ENCODE measurements around the gene STOX1. TPM values are rescaled to one million over a fixed set of nuclear protein-coding genes. Genes with fewer than 3 reads are reported as not detected.

STOX1 gene
- polyA plus RNA-seq, 1 donor: 5.8 TPM

DNA sequence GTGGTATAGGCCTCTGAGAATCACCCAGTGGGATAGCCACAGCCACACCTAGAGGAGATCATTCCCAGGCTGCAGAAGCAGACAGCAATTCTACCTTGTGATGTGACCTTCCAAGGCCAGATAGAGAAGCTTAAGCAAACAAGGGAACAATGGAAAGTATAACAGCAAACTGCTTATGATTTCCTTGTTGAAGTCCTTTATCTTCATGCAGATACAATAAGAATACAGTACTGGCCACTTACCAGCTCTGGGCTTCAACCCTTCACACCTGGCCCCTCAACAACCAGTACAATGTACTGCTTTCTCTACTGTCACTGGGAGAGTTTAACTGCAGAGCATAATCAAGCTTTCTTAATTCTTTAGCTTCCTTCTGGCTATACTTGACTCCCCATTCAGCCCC is 51.2 kb downstream of the STOX1 start:
- Histone ChIP-seq H3K9me3 (ENCODE audit: control insufficient read depth, low read depth, low read length) (no peaks in the 10 kb centered on the region), H3K4me3 (ENCODE audit: low read length) (no peak overlapping the region), H3K27ac (ENCODE audit: low read length) (peak overlapping the region; percentile 74), H3K36me3 (ENCODE audit: control insufficient read depth, insufficient read depth, low read length) (no peaks in the 10 kb centered on the region), H3K27me3 (ENCODE audit: control insufficient read depth, insufficient read depth, low read length) (no peaks in the 10 kb centered on the region), H3K4me1 (ENCODE audit: control insufficient read depth, insufficient read depth, low read length) (peaks cover 39% of the 10 kb centered on the region)
- peak; percentile 30 to 78 for DNase-seq

DNA sequence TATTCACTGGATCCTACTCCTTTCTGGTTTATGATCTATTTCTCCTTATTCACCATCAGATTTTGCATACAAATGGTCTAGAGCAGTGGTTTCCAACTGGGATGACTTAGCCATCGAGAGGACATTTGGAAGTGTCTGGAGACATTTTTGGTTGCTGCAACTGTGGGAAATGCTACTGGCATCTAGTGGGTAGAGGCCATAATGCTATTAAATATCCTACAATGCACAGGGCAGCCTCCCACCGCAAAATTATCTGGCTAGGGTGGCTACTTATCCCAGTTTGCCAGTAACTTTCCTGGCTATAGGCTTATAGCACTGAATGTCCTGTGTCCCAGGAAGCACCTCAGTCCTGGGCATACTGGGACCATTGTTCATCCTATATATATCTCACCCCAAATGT is 52.3 kb downstream of the STOX1 start:
- Histone ChIP-seq H3K9me3 (ENCODE audit: control insufficient read depth, low read depth, low read length) (no peaks in the 10 kb centered on the region), H3K27ac (ENCODE audit: low read length) (no peak overlapping the region), H3K27me3 (ENCODE audit: control insufficient read depth, insufficient read depth, low read length) (no peaks in the 10 kb centered on the region), H3K36me3 (ENCODE audit: control insufficient read depth, insufficient read depth, low read length) (peaks cover 4% of the 10 kb centered on the region), H3K4me3 (ENCODE audit: low read length) (no peak overlapping the region), H3K4me1 (ENCODE audit: control insufficient read depth, insufficient read depth, low read length) (peaks cover 39% of the 10 kb centered on the region)
- no CpG with 5 or more reads among the region's 2 CpGs for WGBS (ENCODE audit: insufficient coverage, low lambda C conversion rate)
- DNase-seq: no peak

DNA sequence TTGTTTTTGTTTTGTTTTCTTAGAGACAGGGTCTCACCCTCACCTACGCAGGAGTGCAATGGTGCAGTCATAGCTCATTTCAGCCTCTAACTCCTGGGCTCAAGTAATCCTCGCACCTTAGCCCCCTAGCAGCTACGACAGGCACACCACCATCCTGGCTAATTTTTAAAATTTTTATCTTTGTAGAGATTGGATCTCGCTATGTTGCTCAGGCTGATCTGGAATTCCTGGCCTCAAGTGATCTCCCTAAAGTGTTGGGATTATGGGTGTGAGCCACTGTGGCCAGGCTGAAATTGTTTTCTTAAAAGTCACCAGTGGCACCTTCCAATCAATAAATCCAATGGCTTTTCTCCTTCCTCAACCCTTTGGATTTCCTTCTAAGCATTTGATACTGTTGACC is 52.9 kb downstream of the STOX1 start:
- Histone ChIP-seq H3K4me1 (ENCODE audit: control insufficient read depth, insufficient read depth, low read length) (peaks cover 39% of the 10 kb centered on the region), H3K9me3 (ENCODE audit: control insufficient read depth, low read depth, low read length) (no peaks in the 10 kb centered on the region), H3K27me3 (ENCODE audit: control insufficient read depth, insufficient read depth, low read length) (no peaks in the 10 kb centered on the region), H3K36me3 (ENCODE audit: control insufficient read depth, insufficient read depth, low read length) (peaks cover 4% of the 10 kb centered on the region), H3K27ac (ENCODE audit: low read length) (no peak overlapping the region), H3K4me3 (ENCODE audit: low read length) (no peak overlapping the region)
- no peak for DNase-seq
- no CpG with 5 or more reads among the region's 4 CpGs for WGBS (ENCODE audit: insufficient coverage, low lambda C conversion rate)

GRCh38 chr10:68895041-68895440 is 67.7 kb downstream of the STOX1 start:
- H3K4me3 ChIP-seq (ENCODE audit: low read length): no peak overlapping the region
- H3K36me3 ChIP-seq (ENCODE audit: control insufficient read depth, insufficient read depth, low read length): no peaks in the 10 kb centered on the region
- no peak for DNase-seq
- no CpG with 5 or more reads among the region's 2 CpGs for WGBS (ENCODE audit: insufficient coverage, low lambda C conversion rate)
- no peaks in the 10 kb centered on the region for H3K9me3 ChIP-seq (ENCODE audit: control insufficient read depth, low read depth, low read length)
- no peaks in the 10 kb centered on the region for H3K27me3 ChIP-seq (ENCODE audit: control insufficient read depth, insufficient read depth, low read length)
- H3K4me1 ChIP-seq (ENCODE audit: control insufficient read depth, insufficient read depth, low read length): no peaks in the 10 kb centered on the region
- no peak overlapping the region for H3K27ac ChIP-seq (ENCODE audit: low read length)

DNA sequence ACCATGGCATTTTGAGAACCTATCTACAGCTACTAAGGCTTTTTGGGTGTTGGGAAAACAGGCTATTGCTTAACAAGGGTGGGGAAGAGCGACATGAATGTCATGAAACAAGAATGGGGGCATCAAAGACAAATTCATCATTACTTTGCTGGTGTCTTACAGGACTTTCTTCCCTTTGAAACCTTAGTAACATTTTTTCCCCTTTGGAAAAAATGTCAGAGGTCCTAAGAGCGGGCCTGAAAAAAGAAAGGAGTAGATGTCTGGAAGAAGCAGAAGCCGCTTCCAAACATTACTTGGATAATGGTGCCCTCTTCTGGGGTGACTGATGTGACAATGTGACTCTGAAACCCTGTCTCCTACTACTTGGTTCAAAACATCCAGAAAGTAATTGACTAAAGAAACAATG is 70.0 kb downstream of the STOX1 start:
- Histone ChIP-seq H3K27me3 (ENCODE audit: control insufficient read depth, insufficient read depth, low read length) (no peaks in the 10 kb centered on the region), H3K36me3 (ENCODE audit: control insufficient read depth, insufficient read depth, low read length) (no peaks in the 10 kb centered on the region), H3K4me1 (ENCODE audit: control insufficient read depth, insufficient read depth, low read length) (peaks cover under 1% of the 10 kb centered on the region), H3K9me3 (ENCODE audit: control insufficient read depth, low read depth, low read length) (no peaks in the 10 kb centered on the region), H3K4me3 (ENCODE audit: low read length) (no peak overlapping the region), H3K27ac (ENCODE audit: low read length) (no peak overlapping the region)
- peak; percentile 61 to 66 for DNase-seq
- WGBS (ENCODE audit: insufficient coverage, low lambda C conversion rate): 100% methylated on average over 1 of the region's 3 CpGs

GRCh38 chr10:68899186-68899745 is 71.9 kb downstream of the STOX1 start:
- DNase-seq: no peak
- Histone ChIP-seq H3K9me3 (ENCODE audit: control insufficient read depth, low read depth, low read length) (no peaks in the 10 kb centered on the region), H3K36me3 (ENCODE audit: control insufficient read depth, insufficient read depth, low read length) (no peaks in the 10 kb centered on the region), H3K4me1 (ENCODE audit: control insufficient read depth, insufficient read depth, low read length) (peaks cover 7% of the 10 kb centered on the region), H3K27ac (ENCODE audit: low read length) (no peak overlapping the region), H3K27me3 (ENCODE audit: control insufficient read depth, insufficient read depth, low read length) (no peaks in the 10 kb centered on the region), H3K4me3 (ENCODE audit: low read length) (no peak overlapping the region)
- 97% methylated on average over 5 of the region's 8 CpGs for WGBS (ENCODE audit: insufficient coverage, low lambda C conversion rate)

DNA sequence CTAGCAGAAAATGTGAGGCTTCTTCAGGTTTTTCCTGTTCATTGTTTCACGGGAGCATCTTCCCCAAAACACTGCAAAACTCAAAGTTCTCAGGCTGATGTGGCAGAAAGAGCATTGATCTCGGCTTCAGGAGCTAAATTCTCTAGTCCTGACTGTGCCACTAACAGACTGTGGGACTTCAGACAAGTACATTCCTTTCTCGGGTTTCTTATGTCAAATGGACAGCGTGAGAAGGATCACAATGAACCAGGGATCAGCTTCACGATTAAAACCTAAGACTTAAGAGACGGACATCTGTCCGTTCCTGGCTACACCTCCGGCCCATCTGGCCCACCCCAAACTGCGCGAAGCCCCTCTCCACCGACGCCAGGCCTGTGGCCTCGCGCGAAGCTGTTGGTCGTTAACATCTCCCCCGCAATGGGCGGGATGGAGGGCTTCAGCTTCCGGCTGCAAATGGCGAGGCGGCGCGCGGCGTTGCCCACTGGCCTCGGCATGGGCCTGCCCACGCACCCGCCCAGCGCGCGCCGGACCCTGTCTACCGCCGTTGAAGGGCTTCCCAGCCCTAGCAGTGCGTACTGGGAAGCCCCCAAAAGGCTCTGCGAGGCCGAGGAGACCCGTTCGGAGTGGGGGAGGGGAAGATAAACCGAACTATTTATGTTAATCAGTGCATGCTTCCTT is 73.2 kb downstream of the STOX1 start:
- no peak for DNase-seq
- WGBS (ENCODE audit: insufficient coverage, low lambda C conversion rate): no CpG with 5 or more reads among the region's 40 CpGs

DNA sequence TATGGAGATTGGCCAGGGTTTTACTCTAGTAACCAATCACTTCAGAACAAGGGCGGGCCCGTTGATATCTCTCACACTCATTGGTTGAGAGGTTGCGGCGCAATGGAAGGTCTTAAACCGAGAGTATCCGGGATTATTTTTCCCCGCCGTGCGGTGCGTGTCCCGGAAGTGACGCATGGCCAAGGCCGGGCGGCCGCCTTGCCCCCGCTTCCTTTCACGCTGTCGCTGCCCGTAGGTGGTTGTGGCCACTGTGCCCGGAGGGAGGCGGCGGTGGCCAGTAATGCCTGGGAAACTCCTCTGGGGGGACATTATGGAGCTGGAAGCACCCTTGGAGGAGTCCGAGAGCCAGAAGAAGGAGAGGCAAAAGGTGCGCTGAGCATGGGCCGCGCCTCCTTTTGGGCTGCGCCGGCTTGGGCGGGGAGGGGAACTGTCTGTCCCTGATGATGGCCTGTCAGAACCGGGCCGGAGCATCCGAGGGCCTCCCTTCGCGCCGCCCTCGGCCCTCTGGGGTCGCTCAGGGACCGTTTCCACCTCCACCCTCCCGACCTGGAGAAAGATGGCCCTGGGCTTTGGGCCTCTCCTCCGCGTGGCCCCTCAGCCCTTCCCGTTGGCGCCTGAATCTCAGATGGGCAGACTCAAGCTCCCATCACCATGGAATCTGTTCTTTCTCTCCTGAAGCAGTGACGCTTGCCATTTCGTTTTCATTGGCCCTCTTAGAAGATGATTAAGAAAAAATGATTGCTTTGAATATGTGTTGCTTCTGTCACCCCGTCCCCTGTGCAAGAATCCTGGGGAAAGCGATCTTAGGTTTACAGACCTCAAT is 74.0 kb downstream of the STOX1 start, which contains the start of gene DDX50:
DDX50 (plus strand) TSS at position 211 of the 823 bp plus-strand sequence; CDS start at position 281, 70 bp downstream.
- H3K4me3 ChIP-seq (ENCODE audit: low read length): peak within 1 kb of the TSS; percentile 99
- WGBS (ENCODE audit: insufficient coverage, low lambda C conversion rate): no CpG with 5 or more reads among the region's 47 CpGs

More for the DNA sequence above, 73.2 kb downstream of the STOX1 start:
- H3K9me3 ChIP-seq (ENCODE audit: control insufficient read depth, low read depth, low read length): no peaks in the 10 kb centered on the region
- peaks cover 7% of the 10 kb centered on the region for H3K4me1 ChIP-seq (ENCODE audit: control insufficient read depth, insufficient read depth, low read length)
- H3K36me3 ChIP-seq (ENCODE audit: control insufficient read depth, insufficient read depth, low read length): peaks cover 2% of the 10 kb centered on the region
- no peaks in the 10 kb centered on the region for H3K27me3 ChIP-seq (ENCODE audit: control insufficient read depth, insufficient read depth, low read length)
- peak overlapping the region; percentile 99 for H3K4me3 ChIP-seq (ENCODE audit: low read length)
- H3K27ac ChIP-seq (ENCODE audit: low read length): peak overlapping the region; percentile 96

DNA sequence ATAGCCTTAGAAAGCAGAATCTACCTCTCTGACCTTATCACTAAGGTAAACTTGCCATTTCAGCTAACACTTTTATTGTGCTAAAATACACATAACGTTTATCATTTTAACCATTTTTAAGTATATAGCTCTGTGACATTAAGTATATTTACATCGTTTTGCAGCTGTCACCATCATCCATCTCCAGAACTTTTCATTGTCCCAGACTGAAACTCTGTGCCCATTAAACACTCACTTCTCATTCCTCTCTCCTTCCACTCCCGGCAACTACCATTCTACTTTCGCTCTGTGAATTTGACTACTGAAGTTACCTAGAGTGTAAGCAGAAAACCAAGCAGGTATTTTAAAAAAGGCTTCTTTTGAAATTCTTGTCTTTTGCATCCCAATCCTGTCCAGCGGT is 75.1 kb downstream of the STOX1 start:
- Histone ChIP-seq H3K4me3 (ENCODE audit: low read length) (peak overlapping the region; percentile 99), H3K4me1 (ENCODE audit: control insufficient read depth, insufficient read depth, low read length) (peaks cover 7% of the 10 kb centered on the region), H3K27me3 (ENCODE audit: control insufficient read depth, insufficient read depth, low read length) (no peaks in the 10 kb centered on the region), H3K36me3 (ENCODE audit: control insufficient read depth, insufficient read depth, low read length) (peaks cover 7% of the 10 kb centered on the region), H3K9me3 (ENCODE audit: control insufficient read depth, low read depth, low read length) (no peaks in the 10 kb centered on the region), H3K27ac (ENCODE audit: low read length) (no peak overlapping the region)
- WGBS (ENCODE audit: insufficient coverage, low lambda C conversion rate): 74% methylated on average over 3 of the region's 5 CpGs
- DNase-seq: no peak

More for the DNA sequence above, 74.0 kb downstream of the STOX1 start, which contains the start of gene DDX50:
- Histone ChIP-seq H3K27me3 (ENCODE audit: control insufficient read depth, insufficient read depth, low read length) (no peaks in the 10 kb centered on the region), H3K27ac (ENCODE audit: low read length) (peak within 1 kb of the TSS; percentile 96), H3K36me3 (ENCODE audit: control insufficient read depth, insufficient read depth, low read length) (peaks cover 2% of the 10 kb centered on the region), H3K4me1 (ENCODE audit: control insufficient read depth, insufficient read depth, low read length) (peaks cover 7% of the 10 kb centered on the region), H3K9me3 (ENCODE audit: control insufficient read depth, low read depth, low read length) (no peaks in the 10 kb centered on the region)
- DNase-seq: peak; percentile 98 to 100

DNA sequence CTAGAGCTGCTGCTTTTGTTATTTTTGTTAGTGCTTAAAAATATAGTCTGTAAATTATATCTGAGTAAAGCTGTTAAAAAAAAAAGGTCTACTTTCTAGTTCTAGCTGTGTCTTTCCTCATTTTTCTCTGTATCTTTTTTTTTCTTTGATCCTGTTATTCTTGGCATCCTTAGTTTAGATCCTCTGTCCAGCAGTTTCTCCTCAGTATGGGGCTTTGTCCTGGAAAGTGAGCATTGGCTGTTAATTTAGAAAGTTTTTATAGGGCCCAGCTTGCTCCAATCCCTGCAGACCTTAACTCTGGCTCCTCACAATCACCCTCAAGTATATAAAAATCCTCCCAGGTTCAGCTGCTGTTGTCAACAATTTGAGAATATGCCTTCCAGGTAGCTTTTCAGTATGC is 97.3 kb downstream of the STOX1 start:
- H3K4me3 ChIP-seq (ENCODE audit: low read length): no peak overlapping the region
- DNase-seq: no peak
- no peaks in the 10 kb centered on the region for H3K4me1 ChIP-seq (ENCODE audit: control insufficient read depth, insufficient read depth, low read length)
- H3K27ac ChIP-seq (ENCODE audit: low read length): no peak overlapping the region
- H3K27me3 ChIP-seq (ENCODE audit: control insufficient read depth, insufficient read depth, low read length): no peaks in the 10 kb centered on the region
- H3K9me3 ChIP-seq (ENCODE audit: control insufficient read depth, low read depth, low read length): no peaks in the 10 kb centered on the region
- peaks cover 30% of the 10 kb centered on the region for H3K36me3 ChIP-seq (ENCODE audit: control insufficient read depth, insufficient read depth, low read length)

Data from large intestine (tissue), 3 donors.